Activated CD8-positive, alpha-beta T cell treated with anti-CD3 and anti-CD28 coated beads, Interleukin-2, amount 10 ng/mL, durations not matched to agents 7 days and 5 days (primary cell): ENCODE results near the gene PIEZO1. TPM values are rescaled to one million over a fixed set of nuclear protein-coding genes. Genes with fewer than 3 reads are reported as not detected.
A peak's percentile ranks its signal among the peaks of the same experiment; 100 is the strongest.

ENCODE experiments used
- ATAC-seq: fragments of 150-1000 bp; cut with Tn5 transposase; one replicate; pipeline ENCODE4 v1.10.0; 2021; ENCODE audit warnings: moderate library complexity
- CTCF ChIA-PET: fragments of 350-600 bp; sonication (Branson Sonifier 250); formaldehyde crosslinking; loops from one replicate; lab custom pipeline; 2021; ENCODE audit warnings: antibody characterized with exemption; lab: Charles Lee
- POLR2A ChIA-PET: fragments of 350-600 bp; sonication (Branson Sonifier 250); formaldehyde crosslinking; loops from one replicate; lab custom pipeline; 2021; ENCODE audit warnings: antibody characterized with exemption; lab: Charles Lee
- DNase-seq: peaks from one replicate; pipeline ENCODE4 v3.0.0-alpha.2; 2020
- H3K27ac Mint-ChIP-seq: one replicate; pipeline ENCODE4 v1.8.0; 2021; ENCODE audit warnings: mild to moderate bottlenecking, mixed read lengths
- H3K27me3 Mint-ChIP-seq: one replicate; pipeline ENCODE4 v1.8.0; 2021; ENCODE audit warnings: low read depth, mixed read lengths
- H3K36me3 Mint-ChIP-seq: one replicate; pipeline ENCODE4 v1.8.0; 2021; ENCODE audit warnings: low read depth, mixed read lengths
- H3K4me1 Mint-ChIP-seq: one replicate; pipeline ENCODE4 v1.8.0; 2021; ENCODE audit warnings: low read depth, mixed read lengths
- H3K4me3 Mint-ChIP-seq: one replicate; pipeline ENCODE4 v1.8.0; 2021; ENCODE audit warnings: mild to moderate bottlenecking, mixed read lengths
- H3K9me3 Mint-ChIP-seq: one replicate; pipeline ENCODE4 v1.8.0; 2022; ENCODE audit warnings: mixed read lengths; ENCODE audit not compliant: insufficient read depth
- total RNA-seq, 2 experiments: library from RNA; stranded (reverse); gene quantifications; one replicate each; pipeline ENCODE4 v1.2.3, GENCODE V29; 2021

The PIEZO1 gene
- total RNA-seq, 2 experiments from 2014 or later = 226 to 230 TPM

- DNase-seq (peak; percentile 51), ATAC-seq (peak; percentile 64)
- CTCF ChIA-PET = interaction anchor here (0.7 kb wide), 1 partner anchor 29 kb away, joined by 3 read pairs; no protein-coding TSS in a partner anchor
- Mint-ChIP-seq H3K4me1 (peaks cover 38% of the 10 kb centered on the region), H3K9me3 (no peaks in the 10 kb centered on the region), H3K27ac (no peak overlapping the region), H3K4me3 (no peak overlapping the region), H3K27me3 (no peaks in the 10 kb centered on the region), H3K36me3 (peaks cover 5% of the 10 kb centered on the region)
- POLR2A ChIA-PET = interaction anchor here (0.6 kb wide), 1 partner anchor 183 kb away, joined by 3 read pairs; no protein-coding TSS in a partner anchor
Observed at GRCh38 chr16:88769617-88770460, 15.2 kb downstream of the PIEZO1 start.

GRCh38 chr16:88768071-88768783, 16.8 kb downstream of the PIEZO1 start:
- Mint-ChIP-seq H3K27ac (no peak overlapping the region), H3K4me1 (peaks cover 38% of the 10 kb centered on the region), H3K27me3 (no peaks in the 10 kb centered on the region), H3K9me3 (no peaks in the 10 kb centered on the region), H3K36me3 (peaks cover 7% of the 10 kb centered on the region), H3K4me3 (no peak overlapping the region)
- ChIA-PET CTCF (no interaction called here), POLR2A (no interaction called here)
- ATAC-seq = no peak
- no peak for DNase-seq

GRCh38 chr16:88767546-88768070, 17.4 kb downstream of the PIEZO1 start:
- H3K4me3 Mint-ChIP-seq = no peak overlapping the region
- H3K36me3 Mint-ChIP-seq = peaks cover 7% of the 10 kb centered on the region
- no peak for DNase-seq
- ATAC-seq = no peak
- no peaks in the 10 kb centered on the region for H3K9me3 Mint-ChIP-seq
- ChIA-PET POLR2A (no interaction called here), CTCF (no interaction called here)
- no peaks in the 10 kb centered on the region for H3K27me3 Mint-ChIP-seq
- H3K27ac Mint-ChIP-seq = no peak overlapping the region
- H3K4me1 Mint-ChIP-seq = peaks cover 38% of the 10 kb centered on the region

- no peaks in the 10 kb centered on the region for H3K9me3 Mint-ChIP-seq
- peaks cover 38% of the 10 kb centered on the region for H3K4me1 Mint-ChIP-seq
- POLR2A ChIA-PET = no interaction called here
- no peak for DNase-seq
- no peak for ATAC-seq
- CTCF ChIA-PET = interaction anchor here (1.2 kb wide), 1 partner anchor 13 kb away, joined by 4 read pairs; no protein-coding TSS in a partner anchor
- H3K27ac Mint-ChIP-seq = peak overlapping the region; percentile 54
- no peak overlapping the region for H3K4me3 Mint-ChIP-seq
- H3K36me3 Mint-ChIP-seq = peaks cover 7% of the 10 kb centered on the region
- H3K27me3 Mint-ChIP-seq = no peaks in the 10 kb centered on the region
Observed at GRCh38 chr16:88766975-88767374, 18.0 kb downstream of the PIEZO1 start.

GRCh38 chr16:88764913-88765349, 20.1 kb downstream of the PIEZO1 start:
- Mint-ChIP-seq H3K4me1 (peaks cover 26% of the 10 kb centered on the region), H3K36me3 (peaks cover 7% of the 10 kb centered on the region), H3K27me3 (no peaks in the 10 kb centered on the region), H3K4me3 (no peak overlapping the region), H3K9me3 (no peaks in the 10 kb centered on the region), H3K27ac (no peak overlapping the region)
- ChIA-PET POLR2A (no interaction called here), CTCF (interaction anchor here (0.7 kb wide), 1 partner anchor 22 kb away, joined by 3 read pairs; no protein-coding TSS in a partner anchor)
- DNase-seq (no peak), ATAC-seq (no peak)

GRCh38 chr16:88764080-88764479, 20.9 kb downstream of the PIEZO1 start:
- Mint-ChIP-seq H3K27me3 (no peaks in the 10 kb centered on the region), H3K9me3 (no peaks in the 10 kb centered on the region), H3K27ac (no peak overlapping the region), H3K4me1 (peaks cover 25% of the 10 kb centered on the region), H3K4me3 (no peak overlapping the region), H3K36me3 (peaks cover 7% of the 10 kb centered on the region)
- ATAC-seq = no peak
- POLR2A ChIA-PET = interaction anchor here (0.6 kb wide), 1 partner anchor 61 kb away, joined by 3 read pairs; no protein-coding TSS in a partner anchor
- CTCF ChIA-PET = interaction anchor here (0.7 kb wide), 1 partner anchor 21 kb away, joined by 3 read pairs; no protein-coding TSS in a partner anchor
- no peak for DNase-seq

GRCh38 chr16:88763502-88764053, 21.4 kb downstream of the PIEZO1 start:
- CTCF ChIA-PET = no interaction called here
- POLR2A ChIA-PET = interaction anchor here (0.6 kb wide), 1 partner anchor 61 kb away, joined by 3 read pairs; no protein-coding TSS in a partner anchor
- H3K4me3 Mint-ChIP-seq = no peak overlapping the region
- H3K27me3 Mint-ChIP-seq = no peaks in the 10 kb centered on the region
- no peaks in the 10 kb centered on the region for H3K9me3 Mint-ChIP-seq
- peaks cover 28% of the 10 kb centered on the region for H3K4me1 Mint-ChIP-seq
- no peak for DNase-seq
- H3K27ac Mint-ChIP-seq = no peak overlapping the region
- H3K36me3 Mint-ChIP-seq = peaks cover 7% of the 10 kb centered on the region
- ATAC-seq = no peak

- DNase-seq = no peak
- Mint-ChIP-seq H3K27me3 (no peaks in the 10 kb centered on the region), H3K4me1 (peaks cover 34% of the 10 kb centered on the region), H3K36me3 (peaks cover 7% of the 10 kb centered on the region), H3K27ac (no peak overlapping the region), H3K9me3 (no peaks in the 10 kb centered on the region), H3K4me3 (no peak overlapping the region)
- no peak for ATAC-seq
- CTCF ChIA-PET = no interaction called here
- POLR2A ChIA-PET = interaction anchor here (0.9 kb wide), 1 partner anchor 18 kb away, joined by 3 read pairs; no protein-coding TSS in a partner anchor
Observed at GRCh38 chr16:88762941-88763340, 22.1 kb downstream of the PIEZO1 start.

GRCh38 chr16:88762258-88762870, 22.7 kb downstream of the PIEZO1 start:
- Mint-ChIP-seq H3K27ac (no peak overlapping the region), H3K36me3 (peaks cover 7% of the 10 kb centered on the region), H3K4me3 (no peak overlapping the region), H3K27me3 (no peaks in the 10 kb centered on the region), H3K4me1 (peaks cover 29% of the 10 kb centered on the region), H3K9me3 (no peaks in the 10 kb centered on the region)
- ChIA-PET POLR2A (interaction anchor here (0.9 kb wide), 1 partner anchor 17 kb away, joined by 3 read pairs; no protein-coding TSS in a partner anchor), CTCF (no interaction called here)
- no peak for ATAC-seq
- no peak for DNase-seq

GRCh38 chr16:88761830-88762229, 23.2 kb downstream of the PIEZO1 start:
- Mint-ChIP-seq H3K4me3 (no peak overlapping the region), H3K27me3 (no peaks in the 10 kb centered on the region), H3K36me3 (peaks cover 7% of the 10 kb centered on the region), H3K9me3 (no peaks in the 10 kb centered on the region), H3K4me1 (peaks cover 24% of the 10 kb centered on the region), H3K27ac (no peak overlapping the region)
- POLR2A ChIA-PET = interaction anchor here (0.6 kb wide), 1 partner anchor 31 kb away, joined by 4 read pairs; no protein-coding TSS in a partner anchor
- CTCF ChIA-PET = interaction anchor here (1.1 kb wide), 1 partner anchor 19 kb away, joined by 3 read pairs; no protein-coding TSS in a partner anchor
- no peak for DNase-seq
- ATAC-seq = no peak

- no peaks in the 10 kb centered on the region for H3K27me3 Mint-ChIP-seq
- H3K36me3 Mint-ChIP-seq = peaks cover 6% of the 10 kb centered on the region
- CTCF ChIA-PET = interaction anchor here (1.1 to 1.3 kb wide), 2 partner anchors 18 to 22 kb away, joined by 3 read pairs; no protein-coding TSS in a partner anchor
Observed at GRCh38 chr16:88761143-88761534, 23.9 kb downstream of the PIEZO1 start.

More at GRCh38 chr16:88761143-88761534, 23.9 kb downstream of the PIEZO1 start:
- DNase-seq (no peak), ATAC-seq (no peak)
- POLR2A ChIA-PET = interaction anchor here (0.6 to 0.7 kb wide), 2 partner anchors 32 to 402 kb away, joined by 3 to 4 read pairs; no protein-coding TSS in a partner anchor
- Mint-ChIP-seq H3K4me1 (peaks cover 22% of the 10 kb centered on the region), H3K4me3 (no peak overlapping the region), H3K9me3 (no peaks in the 10 kb centered on the region), H3K27ac (no peak overlapping the region)
